ENCODE results near the gene ANGEL2. TPM values are rescaled to one million over a fixed set of nuclear protein-coding genes. Genes with fewer than 3 reads are reported as not detected.
A peak's percentile ranks its signal among the peaks of the same experiment; 100 is the strongest.

The ANGEL2 gene
- total and polyA plus RNA-seq, 2 experiments from 2014 or later: 15.2 to 49.6 TPM

- peaks cover 48% of the 10 kb centered on the region for H3K4me1 Mint-ChIP-seq
- Histone ChIP-seq H3K36me3 (ENCODE audit: insufficient read depth) (peaks cover 38% of the 10 kb centered on the region), H4K20me1 (replicated peaks; ENCODE audit: insufficient read depth) (peaks cover 38% of the 10 kb centered on the region), H3K4me2 (peak within 1 kb of the TSS; percentile 85), H3K9me2 (ENCODE audit: insufficient read depth) (0 out of 2 replicates have a peak, but pooled peaks cover 3% of the 10 kb centered on the region), H3K27me3 (ENCODE audit: insufficient read depth) (no peaks in the 10 kb centered on the region), H3K4me3 (peak within 1 kb of the TSS; percentile 99), H3K79me2 (replicated peaks; ENCODE audit: insufficient read depth) (peaks cover 51% of the 10 kb centered on the region), H3K4me1 (ENCODE audit: insufficient read depth) (peaks cover 53% of the 10 kb centered on the region), H3F3A (replicated peaks; ENCODE audit: low read depth) (peaks cover 28% of the 10 kb centered on the region), H3K27ac (ENCODE audit: low read depth) (peak within 1 kb of the TSS; percentile 72; the same call in 1 of the 2 replicates), H2AFZ (no peak within 1 kb of the TSS)
- peaks cover 29% of the 10 kb centered on the region for H3K27me3 Mint-ChIP-seq (ENCODE audit: insufficient read depth, low read depth, poor library complexity)
- no peak for TF ChIP-seq CTCF (conservative IDR thresholded peaks at IDR 0.05; ENCODE audit: low read depth in 2 of 2)
- TF ChIP-seq POLR2AphosphoS5 (IDR thresholded peaks at IDR 0.05; ENCODE audit: low read depth): peak; percentile 76
- H3K4me3 Mint-ChIP-seq: peak within 1 kb of the TSS; percentile 80
- H3K36me3 Mint-ChIP-seq (ENCODE audit: low read depth): peaks cover 56% of the 10 kb centered on the region
- ATAC-seq (peak; percentile 96), DNase-seq (ENCODE audit: low spot score) (peak; percentile 96)
- H3K27ac Mint-ChIP-seq: peak within 1 kb of the TSS; percentile 68; the same call in 1 of the 2 replicates
- H3K9me3 Mint-ChIP-seq: peaks cover 14% of the 10 kb centered on the region; the same call in 2 of the 3 replicates
Measured at GRCh38 chr1:212950243-212951125, 65.2 kb downstream of the ANGEL2 start, which contains the start of gene VASH2. VASH2 (plus strand) TSS chr1:212950541; CDS start chr1:212951543, 1,002 bp downstream.

DNA sequence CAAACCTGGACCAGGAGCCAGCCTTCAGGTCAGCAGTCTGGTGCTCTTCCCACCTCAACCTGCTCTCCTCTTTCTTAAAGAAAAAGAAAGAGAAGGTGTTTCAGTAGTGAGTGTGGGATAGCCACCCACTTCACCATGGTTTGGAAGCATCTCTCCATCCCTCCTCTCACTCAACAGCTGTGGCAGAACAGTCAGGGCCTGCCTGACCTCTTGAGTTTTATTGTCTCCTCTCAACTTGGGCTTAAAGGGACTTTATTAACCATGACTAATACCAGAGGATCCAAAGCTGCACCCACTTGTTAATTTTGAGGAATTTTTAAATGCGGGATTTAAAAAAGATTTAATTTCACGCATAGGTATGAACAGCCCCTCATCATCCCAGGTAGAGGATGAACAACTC lies 65.9 kb downstream of the ANGEL2 start:
- H3F3A ChIP-seq (replicated peaks; ENCODE audit: low read depth): peaks cover 26% of the 10 kb centered on the region
- Mint-ChIP-seq H3K4me1 (peaks cover 42% of the 10 kb centered on the region), H3K27ac (no peak overlapping the region), H3K36me3 (ENCODE audit: low read depth) (peaks cover 49% of the 10 kb centered on the region), H3K9me3 (peaks cover 14% of the 10 kb centered on the region; the same call in 2 of the 3 replicates), H3K27me3 (ENCODE audit: insufficient read depth, low read depth, poor library complexity) (peaks cover 26% of the 10 kb centered on the region), H3K4me3 (peak overlapping the region; percentile 80)
- H3K27me3 ChIP-seq (ENCODE audit: insufficient read depth): no peaks in the 10 kb centered on the region
- peaks cover 33% of the 10 kb centered on the region for H4K20me1 ChIP-seq (replicated peaks; ENCODE audit: insufficient read depth)
- peaks cover 45% of the 10 kb centered on the region for H3K4me1 ChIP-seq (ENCODE audit: insufficient read depth)
- peaks cover 44% of the 10 kb centered on the region for H3K79me2 ChIP-seq (replicated peaks; ENCODE audit: insufficient read depth)
- H3K4me3 ChIP-seq: peak overlapping the region; percentile 99
- H2AFZ ChIP-seq: no peak overlapping the region
- no peak for DNase-seq (ENCODE audit: low spot score)
- H3K36me3 ChIP-seq (ENCODE audit: insufficient read depth): peaks cover 30% of the 10 kb centered on the region
- peak overlapping the region; percentile 85 for H3K4me2 ChIP-seq
- H3K27ac ChIP-seq (ENCODE audit: low read depth): no peak overlapping the region
- H3K9me2 ChIP-seq (ENCODE audit: insufficient read depth): 0 out of 2 replicates have a peak, but pooled peaks cover 3% of the 10 kb centered on the region
- no peak for ATAC-seq
- TF ChIP-seq ZNF114 (CRISPR knock-in tag; IDR thresholded peaks at IDR 0.05) (no peak), EZH2 (IDR thresholded peaks at IDR 0.05; ENCODE audit: low read depth, unreplicated experiment) (no peak), EZH2phosphoT487 (IDR thresholded peaks at IDR 0.05; ENCODE audit: unreplicated experiment) (no peak), JUNB (IDR thresholded peaks at IDR 0.05; ENCODE audit: unreplicated experiment) (no peak), CTCF (conservative IDR thresholded peaks at IDR 0.05; ENCODE audit: low read depth in 2 of 2) (no peak)
- TF ChIP-seq, protein P1, sequence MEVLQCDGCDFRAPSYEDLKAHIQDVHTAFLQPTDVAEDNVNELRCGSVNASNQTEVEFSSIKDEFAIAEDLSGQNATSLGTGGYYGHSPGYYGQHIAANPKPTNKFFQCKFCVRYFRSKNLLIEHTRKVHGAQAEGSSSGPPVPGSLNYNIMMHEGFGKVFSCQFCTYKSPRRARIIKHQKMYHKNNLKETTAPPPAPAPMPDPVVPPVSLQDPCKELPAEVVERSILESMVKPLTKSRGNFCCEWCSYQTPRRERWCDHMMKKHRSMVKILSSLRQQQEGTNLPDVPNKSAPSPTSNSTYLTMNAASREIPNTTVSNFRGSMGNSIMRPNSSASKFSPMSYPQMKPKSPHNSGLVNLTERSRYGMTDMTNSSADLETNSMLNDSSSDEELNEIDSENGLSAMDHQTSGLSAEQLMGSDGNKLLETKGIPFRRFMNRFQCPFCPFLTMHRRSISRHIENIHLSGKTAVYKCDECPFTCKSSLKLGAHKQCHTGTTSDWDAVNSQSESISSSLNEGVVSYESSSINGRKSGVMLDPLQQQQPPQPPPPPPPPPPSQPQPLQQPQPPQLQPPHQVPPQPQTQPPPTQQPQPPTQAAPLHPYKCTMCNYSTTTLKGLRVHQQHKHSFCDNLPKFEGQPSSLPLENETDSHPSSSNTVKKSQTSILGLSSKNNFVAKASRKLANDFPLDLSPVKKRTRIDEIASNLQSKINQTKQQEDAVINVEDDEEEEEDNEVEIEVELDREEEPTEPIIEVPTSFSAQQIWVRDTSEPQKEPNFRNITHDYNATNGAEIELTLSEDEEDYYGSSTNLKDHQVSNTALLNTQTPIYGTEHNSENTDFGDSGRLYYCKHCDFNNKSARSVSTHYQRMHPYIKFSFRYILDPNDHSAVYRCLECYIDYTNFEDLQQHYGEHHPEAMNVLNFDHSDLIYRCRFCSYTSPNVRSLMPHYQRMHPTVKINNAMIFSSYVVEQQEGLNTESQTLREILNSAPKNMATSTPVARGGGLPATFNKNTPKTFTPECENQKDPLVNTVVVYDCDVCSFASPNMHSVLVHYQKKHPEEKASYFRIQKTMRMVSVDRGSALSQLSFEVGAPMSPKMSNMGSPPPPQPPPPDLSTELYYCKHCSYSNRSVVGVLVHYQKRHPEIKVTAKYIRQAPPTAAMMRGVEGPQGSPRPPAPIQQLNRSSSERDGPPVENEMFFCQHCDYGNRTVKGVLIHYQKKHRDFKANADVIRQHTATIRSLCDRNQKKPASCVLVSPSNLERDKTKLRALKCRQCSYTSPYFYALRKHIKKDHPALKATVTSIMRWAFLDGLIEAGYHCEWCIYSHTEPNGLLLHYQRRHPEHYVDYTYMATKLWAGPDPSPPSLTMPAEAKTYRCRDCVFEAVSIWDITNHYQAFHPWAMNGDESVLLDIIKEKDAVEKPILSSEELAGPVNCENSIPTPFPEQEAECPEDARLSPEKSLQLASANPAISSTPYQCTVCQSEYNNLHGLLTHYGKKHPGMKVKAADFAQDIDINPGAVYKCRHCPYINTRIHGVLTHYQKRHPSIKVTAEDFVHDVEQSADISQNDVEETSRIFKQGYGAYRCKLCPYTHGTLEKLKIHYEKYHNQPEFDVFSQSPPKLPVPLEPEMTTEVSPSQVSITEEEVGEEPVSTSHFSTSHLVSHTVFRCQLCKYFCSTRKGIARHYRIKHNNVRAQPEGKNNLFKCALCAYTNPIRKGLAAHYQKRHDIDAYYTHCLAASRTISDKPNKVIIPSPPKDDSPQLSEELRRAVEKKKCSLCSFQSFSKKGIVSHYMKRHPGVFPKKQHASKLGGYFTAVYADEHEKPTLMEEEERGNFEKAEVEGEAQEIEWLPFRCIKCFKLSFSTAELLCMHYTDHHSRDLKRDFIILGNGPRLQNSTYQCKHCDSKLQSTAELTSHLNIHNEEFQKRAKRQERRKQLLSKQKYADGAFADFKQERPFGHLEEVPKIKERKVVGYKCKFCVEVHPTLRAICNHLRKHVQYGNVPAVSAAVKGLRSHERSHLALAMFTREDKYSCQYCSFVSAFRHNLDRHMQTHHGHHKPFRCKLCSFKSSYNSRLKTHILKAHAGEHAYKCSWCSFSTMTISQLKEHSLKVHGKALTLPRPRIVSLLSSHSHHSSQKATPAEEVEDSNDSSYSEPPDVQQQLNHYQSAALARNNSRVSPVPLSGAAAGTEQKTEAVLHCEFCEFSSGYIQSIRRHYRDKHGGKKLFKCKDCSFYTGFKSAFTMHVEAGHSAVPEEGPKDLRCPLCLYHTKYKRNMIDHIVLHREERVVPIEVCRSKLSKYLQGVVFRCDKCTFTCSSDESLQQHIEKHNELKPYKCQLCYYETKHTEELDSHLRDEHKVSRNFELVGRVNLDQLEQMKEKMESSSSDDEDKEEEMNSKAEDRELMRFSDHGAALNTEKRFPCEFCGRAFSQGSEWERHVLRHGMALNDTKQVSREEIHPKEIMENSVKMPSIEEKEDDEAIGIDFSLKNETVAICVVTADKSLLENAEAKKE (CRISPR knock-in tag; IDR thresholded peaks at IDR 0.05): no peak
